Osteoblast (primary cell): ENCODE measurements around the gene TNIK. TPM values are rescaled to one million over a fixed set of nuclear protein-coding genes. Genes with fewer than 3 reads are reported as not detected.

Source experiments
- DNase-seq: peaks from one replicate; pipeline ENCODE4 v3.0.0; 2011; ENCODE audit warnings: low spot score, mixed read lengths; ENCODE audit not compliant: insufficient read length; ENCODE audit errors: missing footprints
- H2AFZ ChIP-seq: 2 replicates; pipeline ENCODE4 v1.6.0; 2011; ENCODE audit warnings: mild to moderate bottlenecking, low read length
- H3K27ac ChIP-seq: 2 replicates; pipeline ENCODE4 v1.5.1; 2011; ENCODE audit warnings: mild to moderate bottlenecking, low read depth, low read length, moderate library complexity
- H3K27me3 ChIP-seq: 2 replicates; pipeline ENCODE4 v1.6.0; 2012; ENCODE audit warnings: mild to moderate bottlenecking, control low read depth, inconsistent platforms, low read length, moderate library complexity; ENCODE audit not compliant: insufficient read depth
- H3K36me3 ChIP-seq: 2 replicates; pipeline ENCODE4 v1.5.1; 2011; ENCODE audit warnings: mild to moderate bottlenecking, low read length, control low read depth, moderate library complexity; ENCODE audit not compliant: insufficient read depth
- H3K4me1 ChIP-seq: 2 replicates; pipeline ENCODE4 v1.5.1; 2011; ENCODE audit warnings: mild to moderate bottlenecking, low read length, control low read depth, moderate library complexity; ENCODE audit not compliant: insufficient read depth
- H3K4me2 ChIP-seq: 2 replicates; pipeline ENCODE4 v1.6.0; 2011; ENCODE audit warnings: mild to moderate bottlenecking, low read length; ENCODE audit not compliant: insufficient read depth
- H3K4me3 ChIP-seq: fragments of 200-600 bp; sonication (generic); 3 replicates; pipeline ENCODE4 v1.5.1; 2012; ENCODE audit warnings: mild to moderate bottlenecking, low read length, inconsistent platforms; ENCODE audit not compliant: insufficient read depth
- H3K79me2 ChIP-seq: 2 replicates; pipeline ENCODE4 v1.6.0; 2012; ENCODE audit warnings: mild to moderate bottlenecking, low read length, control low read depth, inconsistent platforms; ENCODE audit not compliant: insufficient read depth
- H3K9me3 ChIP-seq: 2 replicates; pipeline ENCODE4 v1.5.1; 2011; ENCODE audit warnings: low read depth, low read length, control low read depth
- H4K20me1 ChIP-seq: 2 replicates; pipeline ENCODE4 v1.6.0; 2012; ENCODE audit warnings: mild to moderate bottlenecking, low read length, control low read depth; ENCODE audit not compliant: insufficient read depth
- CTCF ChIP-seq: IDR thresholded peaks from 2 replicates; pipeline ENCODE4 v1.5.1; 2011; ENCODE audit warnings: mild to moderate bottlenecking, low read depth, low read length, moderate library complexity; ENCODE audit errors: extremely low read depth
- total RNA-seq: library from RNA; depleted of rRNA; stranded (reverse); fragments of >200 nt; gene quantifications from 2 replicates; pipeline ENCODE4 v1.2.3, GENCODE V29; 2012

The TNIK gene
- total RNA-seq, 1 donor = 7.6 TPM

DNA sequence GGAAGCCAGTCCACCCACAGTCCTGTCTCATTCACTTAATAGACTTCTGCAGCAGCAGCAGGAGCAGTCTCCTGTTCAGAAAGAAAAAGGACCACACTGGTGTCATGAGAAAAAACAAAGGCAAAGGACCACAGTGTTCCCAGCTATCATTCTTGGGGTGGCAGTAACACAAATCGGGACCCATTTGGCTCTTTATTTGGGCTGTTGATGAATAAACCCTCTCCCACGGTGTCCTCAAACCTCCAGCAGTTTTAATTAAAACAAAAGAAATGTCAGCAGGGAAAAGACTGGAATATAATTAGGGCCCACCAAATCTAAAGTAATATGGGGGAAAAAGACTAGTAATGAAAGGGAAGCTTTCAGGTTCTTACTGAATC, 223.2 kb downstream of the TNIK start:
- no peaks in the 10 kb centered on the region for H3K9me3 ChIP-seq
- no peak overlapping the region for H2AFZ ChIP-seq
- no peak overlapping the region for H3K4me3 ChIP-seq
- no peak overlapping the region for H3K4me2 ChIP-seq
- no peaks in the 10 kb centered on the region for H4K20me1 ChIP-seq
- no peaks in the 10 kb centered on the region for H3K36me3 ChIP-seq
- no peaks in the 10 kb centered on the region for H3K4me1 ChIP-seq
- H3K79me2 ChIP-seq = no peaks in the 10 kb centered on the region
- H3K27ac ChIP-seq = no peak overlapping the region
- no peak for TF ChIP-seq CTCF
- H3K27me3 ChIP-seq = peaks cover 27% of the 10 kb centered on the region
- DNase-seq = no peak

GRCh38 chr3:171236265-171237008, 223.8 kb downstream of the TNIK start:
- H3K4me1 ChIP-seq = no peaks in the 10 kb centered on the region
- H3K4me2 ChIP-seq = no peak overlapping the region
- no peaks in the 10 kb centered on the region for H4K20me1 ChIP-seq
- no peak overlapping the region for H3K4me3 ChIP-seq
- no peak for TF ChIP-seq CTCF
- no peak overlapping the region for H2AFZ ChIP-seq
- no peak for DNase-seq
- no peaks in the 10 kb centered on the region for H3K79me2 ChIP-seq
- H3K36me3 ChIP-seq = no peaks in the 10 kb centered on the region
- H3K27me3 ChIP-seq = peaks cover 27% of the 10 kb centered on the region
- H3K9me3 ChIP-seq = no peaks in the 10 kb centered on the region
- H3K27ac ChIP-seq = no peak overlapping the region

- Histone ChIP-seq H3K4me2 (no peak overlapping the region), H3K9me3 (no peaks in the 10 kb centered on the region), H4K20me1 (no peaks in the 10 kb centered on the region), H2AFZ (no peak overlapping the region), H3K27ac (no peak overlapping the region), H3K79me2 (no peaks in the 10 kb centered on the region), H3K36me3 (no peaks in the 10 kb centered on the region), H3K4me1 (no peaks in the 10 kb centered on the region), H3K27me3 (peaks cover 29% of the 10 kb centered on the region), H3K4me3 (no peak overlapping the region)
- no peak for TF ChIP-seq CTCF
- peak; percentile 38 for DNase-seq
Measured at GRCh38 chr3:171234298-171235010, 225.8 kb downstream of the TNIK start.

DNA sequence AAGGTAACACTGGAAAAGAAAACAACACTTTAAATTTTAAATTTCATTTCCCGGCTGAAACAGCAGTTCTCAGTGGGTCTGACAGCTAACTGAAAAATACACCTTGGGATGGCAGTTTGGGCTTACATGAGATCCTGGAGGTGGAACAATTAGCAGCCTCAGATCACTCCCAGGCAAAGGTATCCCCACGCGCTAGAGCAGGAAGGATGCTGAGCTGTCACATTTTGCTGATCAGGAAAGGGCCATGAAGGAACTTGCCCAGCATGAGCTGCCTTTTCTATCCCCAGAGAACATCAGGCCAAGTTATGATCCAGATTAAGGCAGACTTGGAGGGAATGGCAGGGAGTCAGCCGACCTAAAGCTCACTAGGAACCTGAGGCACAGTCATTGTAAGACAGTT, 228.8 kb downstream of the TNIK start:
- Histone ChIP-seq H3K9me3 (no peaks in the 10 kb centered on the region), H3K4me2 (no peak overlapping the region), H3K79me2 (no peaks in the 10 kb centered on the region), H4K20me1 (no peaks in the 10 kb centered on the region), H3K27ac (no peak overlapping the region), H3K27me3 (peaks cover 16% of the 10 kb centered on the region), H3K4me3 (no peak overlapping the region), H2AFZ (no peak overlapping the region), H3K4me1 (no peaks in the 10 kb centered on the region), H3K36me3 (no peaks in the 10 kb centered on the region)
- DNase-seq = no peak
- TF ChIP-seq CTCF = no peak
